Dendritic cell treated with granulocyte-macrophage colony-stimulating factor and Interleukin-4, amounts not matched to agents 40 ng/mL and 50 ng/mL, for 4 days (primary cell): ENCODE data around the gene DHRS4.
"Not testable (repeated sequence)": the region's sequence is repeated elsewhere in the genome, so short reads cannot be mapped to it uniquely, and the experiment has no call there.

Experiments
- H3K27ac Mint-ChIP-seq: one replicate; pipeline ENCODE4 v1.8.0; 2022; ENCODE audit warnings: mild to moderate bottlenecking, mixed read lengths
- H3K27me3 Mint-ChIP-seq: one replicate; pipeline ENCODE4 v1.8.0; 2022; ENCODE audit warnings: mild to moderate bottlenecking, mixed read lengths
- H3K36me3 Mint-ChIP-seq: one replicate; pipeline ENCODE4 v1.8.0; 2022; ENCODE audit warnings: low read depth, mixed read lengths
- H3K4me1 Mint-ChIP-seq: one replicate; pipeline ENCODE4 v1.8.0; 2022; ENCODE audit warnings: low read depth, mixed read lengths
- H3K4me3 Mint-ChIP-seq: one replicate; pipeline ENCODE4 v1.8.0; 2022; ENCODE audit warnings: mild to moderate bottlenecking, moderate library complexity, mixed read lengths
- H3K9me3 Mint-ChIP-seq: one replicate; pipeline ENCODE4 v1.8.0; 2022; ENCODE audit warnings: mixed read lengths
- intact Hi-C: fragments of 100-400 bp; cut with micrococcal nuclease; formaldehyde crosslinking; loops from one replicate; pipeline ENCODE4 v1.15.0; 2022

The DHRS4 gene

DNA sequence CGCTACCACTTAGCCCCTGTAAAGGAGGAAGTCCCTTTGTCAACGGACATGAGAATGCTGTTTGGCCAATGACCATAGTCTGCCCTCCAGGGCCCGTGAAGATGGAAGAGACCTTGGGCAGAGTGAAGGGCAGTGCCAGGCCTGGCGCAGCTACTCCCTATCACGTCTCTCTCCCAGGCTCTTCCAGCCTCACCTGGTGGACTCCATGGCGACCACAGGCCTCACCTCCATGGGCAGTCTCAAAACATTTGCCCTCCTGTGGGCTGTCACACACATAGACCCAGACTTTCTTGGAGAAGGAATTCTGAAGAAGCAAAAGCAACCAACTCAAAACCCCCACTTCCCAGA, 480 bp upstream of the DHRS4 start:
- H3K36me3 Mint-ChIP-seq, result peaks cover 57% of the 10 kb centered on the region
- peaks cover 54% of the 10 kb centered on the region for H3K4me1 Mint-ChIP-seq
- H3K27ac Mint-ChIP-seq, result peak overlapping the region; percentile 86
- H3K9me3 Mint-ChIP-seq, intact Hi-C loops, H3K27me3 Mint-ChIP-seq: not testable (repeated sequence)
- peak overlapping the region; percentile 85 for H3K4me3 Mint-ChIP-seq

DNA sequence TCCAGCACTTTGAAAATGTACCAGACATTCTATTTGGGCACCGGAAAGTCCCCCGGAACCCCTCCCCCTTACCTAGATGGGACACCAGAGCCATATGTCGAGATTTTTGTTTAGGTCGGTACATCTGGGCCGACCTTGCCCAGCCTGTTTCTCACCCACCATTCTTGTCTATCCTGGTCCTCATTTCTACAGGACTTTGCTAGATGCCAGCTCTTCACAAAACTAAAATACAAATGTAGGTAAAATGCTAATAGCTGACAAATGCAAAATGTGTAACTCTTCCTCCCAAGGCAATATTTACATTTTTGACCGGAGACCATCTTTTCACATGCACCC, 677 bp downstream of the DHRS4 start:
- peak overlapping the region; percentile 85 for H3K4me3 Mint-ChIP-seq
- intact Hi-C loops, H3K9me3 Mint-ChIP-seq, H3K27me3 Mint-ChIP-seq: not testable (repeated sequence)
- peaks cover 63% of the 10 kb centered on the region for H3K4me1 Mint-ChIP-seq
- H3K27ac Mint-ChIP-seq, result peak overlapping the region; percentile 86
- peaks cover 66% of the 10 kb centered on the region for H3K36me3 Mint-ChIP-seq

DNA sequence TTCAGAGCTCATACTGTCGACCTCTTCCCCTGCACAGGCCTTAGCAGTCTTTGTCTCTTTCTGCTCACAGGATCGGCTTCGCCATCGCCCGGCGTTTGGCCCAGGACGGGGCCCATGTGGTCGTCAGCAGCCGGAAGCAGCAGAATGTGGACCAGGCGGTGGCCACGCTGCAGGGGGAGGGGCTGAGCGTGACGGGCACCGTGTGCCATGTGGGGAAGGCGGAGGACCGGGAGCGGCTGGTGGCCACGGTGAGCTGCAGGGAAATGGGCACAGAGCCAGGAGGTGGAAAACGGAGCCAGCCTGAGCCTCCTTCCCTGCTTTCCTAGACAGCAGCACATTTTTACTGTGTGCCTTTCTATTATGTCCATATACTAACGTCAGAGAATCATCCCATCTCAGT, 1.4 kb downstream of the DHRS4 start:
- H3K9me3 Mint-ChIP-seq, intact Hi-C loops, H3K4me3 Mint-ChIP-seq, H3K27me3 Mint-ChIP-seq, H3K27ac Mint-ChIP-seq: not testable (repeated sequence)
- Mint-ChIP-seq H3K4me1 (peaks cover 62% of the 10 kb centered on the region), H3K36me3 (peaks cover 72% of the 10 kb centered on the region)

DNA sequence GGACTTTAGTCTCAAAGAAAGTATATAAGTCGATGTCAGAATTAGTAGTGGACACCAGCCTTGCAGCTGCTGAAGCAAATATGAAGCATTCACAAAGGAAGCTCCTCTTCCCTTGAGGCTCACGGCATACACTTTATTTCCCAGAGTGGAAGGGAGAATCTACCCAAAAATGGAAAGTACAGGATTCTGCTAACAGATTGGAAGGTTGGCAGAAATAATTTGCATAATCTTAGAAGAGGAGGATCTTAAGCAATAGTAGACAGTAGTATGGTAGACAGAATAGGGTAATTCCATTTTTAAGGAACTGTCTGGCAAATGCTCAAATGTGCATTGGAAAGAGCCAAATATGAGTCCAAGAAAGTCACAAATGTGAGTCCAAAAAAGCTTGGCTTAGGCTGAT, 2.2 kb downstream of the DHRS4 start:
- H3K9me3 Mint-ChIP-seq, H3K4me3 Mint-ChIP-seq, H3K27me3 Mint-ChIP-seq, H3K27ac Mint-ChIP-seq, intact Hi-C loops: not testable (repeated sequence)
- peaks cover 74% of the 10 kb centered on the region for H3K36me3 Mint-ChIP-seq
- H3K4me1 Mint-ChIP-seq, result peaks cover 57% of the 10 kb centered on the region

DNA sequence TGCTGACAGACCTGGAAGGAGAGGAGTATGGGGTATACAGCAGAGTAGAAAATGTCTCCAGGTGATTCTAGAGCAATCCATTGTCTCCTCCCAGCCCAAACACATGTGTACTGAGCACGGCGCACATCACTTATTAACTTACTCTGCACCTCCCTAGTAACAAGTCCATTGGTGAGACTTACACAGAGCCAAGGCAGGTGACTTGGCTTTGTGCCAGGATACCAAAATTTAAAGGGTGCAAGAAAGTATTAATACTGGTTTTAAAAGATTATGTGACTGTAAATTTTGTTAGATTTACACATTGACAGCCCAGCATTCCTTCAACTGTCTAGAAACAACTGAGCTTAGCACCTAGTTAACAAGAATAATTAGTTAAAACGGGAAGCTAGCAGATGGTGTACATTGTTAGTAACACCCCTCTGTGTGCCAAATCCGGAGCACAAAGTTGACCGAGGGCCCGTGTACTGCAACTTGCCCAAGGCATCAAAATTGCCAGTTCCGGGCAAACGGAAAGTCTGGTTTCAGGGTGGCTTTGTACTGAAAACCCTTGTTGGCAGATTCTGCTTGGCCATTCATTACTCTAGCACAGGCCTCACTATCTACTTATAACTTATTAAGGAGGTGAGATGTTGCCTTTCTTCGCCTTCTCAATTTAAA, 4.5 kb downstream of the DHRS4 start:
- H3K36me3 Mint-ChIP-seq, result peaks cover 67% of the 10 kb centered on the region
- H3K27ac Mint-ChIP-seq, H3K4me3 Mint-ChIP-seq, H3K27me3 Mint-ChIP-seq, intact Hi-C loops, H3K9me3 Mint-ChIP-seq: not testable (repeated sequence)
- H3K4me1 Mint-ChIP-seq, result peaks cover 40% of the 10 kb centered on the region

DNA sequence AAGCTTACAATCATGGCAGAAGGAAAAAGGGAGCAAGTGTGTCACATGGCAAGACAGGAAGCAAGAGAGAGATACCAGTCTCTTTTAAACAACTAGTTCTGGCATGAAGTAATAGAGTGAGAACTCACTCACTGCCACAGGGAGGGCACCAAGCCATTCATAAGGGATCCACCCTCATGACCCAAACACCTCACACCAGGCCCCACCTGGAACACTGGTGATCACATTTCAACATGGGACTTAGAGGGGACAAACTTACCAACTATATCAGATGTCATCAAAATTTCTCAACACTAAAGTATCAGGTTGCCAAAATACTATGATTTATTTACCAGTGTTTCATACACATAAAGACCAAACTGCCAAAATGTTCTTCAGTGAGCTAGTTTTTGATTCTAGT, 7.3 kb downstream of the DHRS4 start:
- H3K36me3 Mint-ChIP-seq, result peaks cover 50% of the 10 kb centered on the region
- intact Hi-C loops, result not testable (repeated sequence)

DNA sequence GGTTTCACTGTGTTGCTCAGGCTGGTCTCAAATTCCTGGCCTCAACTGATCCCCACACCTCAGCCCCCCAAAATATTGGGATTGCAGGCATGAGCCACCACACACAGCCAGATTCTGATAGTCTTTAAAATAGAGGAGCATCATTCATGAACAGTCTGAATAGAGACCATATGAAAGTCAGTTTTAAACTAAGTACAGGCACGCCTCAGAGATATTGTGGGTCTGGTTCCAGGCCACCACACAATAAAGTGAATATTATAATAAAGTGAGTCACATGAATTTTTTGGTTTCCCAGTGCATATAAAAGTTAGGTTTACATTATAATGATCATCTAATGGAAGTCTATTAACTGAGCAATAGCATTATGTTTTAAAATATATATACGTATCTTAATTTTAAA, 8.1 kb downstream of the DHRS4 start:
- peaks cover 42% of the 10 kb centered on the region for H3K36me3 Mint-ChIP-seq
- H3K9me3 Mint-ChIP-seq, H3K27me3 Mint-ChIP-seq, H3K27ac Mint-ChIP-seq, intact Hi-C loops, H3K4me3 Mint-ChIP-seq: not testable (repeated sequence)
- H3K4me1 Mint-ChIP-seq, result peaks cover 24% of the 10 kb centered on the region

More for the DNA sequence above, 7.3 kb downstream of the DHRS4 start:
- H3K4me1 Mint-ChIP-seq, result peaks cover 25% of the 10 kb centered on the region
- not testable (repeated sequence) for H3K9me3 Mint-ChIP-seq, H3K27ac Mint-ChIP-seq, H3K27me3 Mint-ChIP-seq, H3K4me3 Mint-ChIP-seq

DNA sequence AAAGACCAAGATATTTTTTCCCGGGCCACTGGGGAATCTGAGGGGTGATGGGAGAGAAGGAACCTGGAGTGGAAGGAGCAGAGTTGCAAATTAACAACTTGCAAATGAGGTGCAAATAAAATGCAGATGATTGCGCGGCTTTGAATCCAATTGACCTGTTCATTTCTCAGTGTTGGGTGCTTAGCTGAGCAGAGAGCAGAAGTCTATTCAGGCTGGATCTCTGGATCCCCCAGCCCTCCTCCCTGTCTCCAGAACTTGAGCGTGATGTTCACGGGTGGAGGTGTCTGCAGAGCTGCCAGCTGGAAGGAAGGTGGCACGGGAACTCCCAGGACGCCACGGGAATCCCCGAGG, 15.5 kb downstream of the DHRS4 start:
- peak overlapping the region; percentile 45 for H3K27ac Mint-ChIP-seq
- H3K9me3 Mint-ChIP-seq, H3K27me3 Mint-ChIP-seq, H3K4me3 Mint-ChIP-seq, intact Hi-C loops, H3K36me3 Mint-ChIP-seq: not testable (repeated sequence)
- peaks cover 43% of the 10 kb centered on the region for H3K4me1 Mint-ChIP-seq

DNA sequence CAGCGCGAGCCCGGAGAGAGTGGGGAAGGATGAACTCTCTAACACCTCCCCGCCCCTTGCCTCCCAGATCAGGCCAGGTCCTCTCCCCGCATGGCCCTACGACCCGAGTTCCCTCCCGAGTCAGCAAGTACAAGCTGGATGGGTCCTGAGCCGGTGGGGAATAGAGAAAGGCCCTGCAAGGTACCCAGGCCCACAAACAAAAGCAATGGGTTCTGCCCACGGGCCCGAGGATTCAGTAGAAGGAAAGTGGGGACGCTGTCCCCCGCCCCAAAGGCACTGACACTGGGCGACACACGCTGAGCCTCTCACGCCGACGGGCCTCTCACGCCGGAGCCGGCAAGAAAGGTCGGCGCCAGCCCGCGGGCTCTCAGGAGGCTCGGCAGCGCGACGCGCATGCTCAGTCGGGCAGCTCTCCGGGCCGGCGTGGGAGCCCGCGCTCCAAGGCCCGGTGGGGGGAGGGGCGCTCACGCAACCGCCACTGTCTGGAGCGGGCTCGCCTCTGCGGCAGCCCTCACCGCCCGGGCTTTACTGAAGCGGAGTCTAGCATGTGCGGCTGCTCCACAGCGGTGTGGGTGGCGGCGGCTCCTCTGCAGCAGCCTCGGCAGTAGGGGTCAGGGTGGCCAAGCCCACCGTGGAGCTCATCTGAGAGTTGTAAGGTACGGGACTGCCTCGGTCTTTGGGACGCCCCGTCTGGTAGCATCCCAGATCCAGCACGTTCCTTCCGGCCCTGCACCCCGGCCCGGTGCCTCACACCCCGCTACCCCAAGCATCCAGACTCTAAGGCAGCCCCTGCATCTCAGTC, 16.1 kb downstream of the DHRS4 start:
- H3K9me3 Mint-ChIP-seq, intact Hi-C loops: not testable (repeated sequence)
- H3K4me3 Mint-ChIP-seq, result peak overlapping the region; percentile 71

DNA sequence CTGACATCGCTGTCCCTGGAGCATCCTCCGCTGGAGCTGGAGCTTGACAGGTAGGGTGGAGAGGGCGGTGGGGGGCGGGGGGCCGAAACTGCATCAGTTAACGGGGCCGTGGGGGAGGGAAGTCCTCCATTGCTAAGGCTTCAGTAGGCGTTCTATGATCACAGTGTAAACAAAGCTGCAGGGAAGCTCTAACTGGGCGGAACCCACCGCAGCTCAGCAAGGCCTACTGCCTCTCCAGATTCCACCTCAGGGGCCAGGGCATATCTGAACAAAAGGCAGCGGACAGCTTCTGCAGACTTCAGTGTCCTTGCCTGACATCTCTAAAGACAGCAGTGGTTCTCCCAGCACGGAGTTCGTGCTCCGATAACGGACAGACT, 16.7 kb downstream of the DHRS4 start:
- H3K27me3 Mint-ChIP-seq, H3K9me3 Mint-ChIP-seq, intact Hi-C loops, H3K36me3 Mint-ChIP-seq, H3K4me3 Mint-ChIP-seq: not testable (repeated sequence)
- peak overlapping the region; percentile 45 for H3K27ac Mint-ChIP-seq
- H3K4me1 Mint-ChIP-seq, result peaks cover 54% of the 10 kb centered on the region

More for the DNA sequence above, 16.1 kb downstream of the DHRS4 start:
- not testable (repeated sequence) for H3K27me3 Mint-ChIP-seq, H3K36me3 Mint-ChIP-seq
- H3K4me1 Mint-ChIP-seq, result peaks cover 49% of the 10 kb centered on the region
- peak overlapping the region; percentile 45 for H3K27ac Mint-ChIP-seq

DNA sequence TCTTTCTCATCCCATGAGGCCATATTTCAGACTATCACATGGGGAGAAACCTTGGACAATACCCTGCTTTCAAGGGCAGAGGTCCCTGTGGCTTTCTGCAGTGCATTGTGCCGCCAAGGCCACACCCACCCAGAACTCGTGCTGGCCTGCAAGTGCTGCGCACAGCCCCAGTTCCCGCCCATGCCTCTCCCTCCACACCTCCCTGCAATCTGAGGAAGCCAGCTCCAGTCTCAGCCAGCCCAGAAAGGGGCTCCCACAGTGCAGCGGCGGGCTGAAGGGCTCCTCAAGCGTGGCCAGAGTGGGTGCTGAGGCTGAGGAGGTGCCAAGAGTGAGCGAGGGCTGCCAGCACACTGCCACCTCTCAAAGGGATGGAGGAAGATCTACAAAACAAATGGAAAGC, 19.6 kb downstream of the DHRS4 start:
- H3K4me1 Mint-ChIP-seq, result peaks cover 57% of the 10 kb centered on the region
- intact Hi-C loops, H3K9me3 Mint-ChIP-seq, H3K27ac Mint-ChIP-seq, H3K4me3 Mint-ChIP-seq, H3K36me3 Mint-ChIP-seq, H3K27me3 Mint-ChIP-seq: not testable (repeated sequence)

DNA sequence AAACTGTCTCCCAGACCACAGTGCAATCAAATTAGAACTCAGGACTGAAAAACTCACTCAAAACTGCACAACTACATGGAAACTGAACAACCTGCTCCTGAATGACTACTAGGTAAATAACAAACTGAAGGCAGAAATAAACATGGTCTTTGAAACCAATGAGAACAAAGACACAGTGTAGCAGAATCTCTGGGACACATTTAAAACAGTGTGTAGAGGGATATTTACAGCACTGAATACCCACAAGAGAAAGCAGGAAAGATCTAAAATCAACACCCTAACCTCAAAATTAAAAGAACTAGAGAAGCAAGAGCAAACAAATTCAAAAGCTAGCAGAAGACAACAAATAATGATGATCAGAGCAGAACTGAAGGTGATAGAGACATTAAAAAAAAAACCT, 20.5 kb downstream of the DHRS4 start:
- not testable (repeated sequence) for H3K9me3 Mint-ChIP-seq, H3K36me3 Mint-ChIP-seq, H3K27me3 Mint-ChIP-seq, H3K4me3 Mint-ChIP-seq
- H3K27ac Mint-ChIP-seq, result peak overlapping the region; percentile 48
- peaks cover 57% of the 10 kb centered on the region for H3K4me1 Mint-ChIP-seq
- intact Hi-C loops, result loop anchor here (1.0 kb wide), 1 partner anchor 40 kb away; no protein-coding TSS in a partner anchor

DNA sequence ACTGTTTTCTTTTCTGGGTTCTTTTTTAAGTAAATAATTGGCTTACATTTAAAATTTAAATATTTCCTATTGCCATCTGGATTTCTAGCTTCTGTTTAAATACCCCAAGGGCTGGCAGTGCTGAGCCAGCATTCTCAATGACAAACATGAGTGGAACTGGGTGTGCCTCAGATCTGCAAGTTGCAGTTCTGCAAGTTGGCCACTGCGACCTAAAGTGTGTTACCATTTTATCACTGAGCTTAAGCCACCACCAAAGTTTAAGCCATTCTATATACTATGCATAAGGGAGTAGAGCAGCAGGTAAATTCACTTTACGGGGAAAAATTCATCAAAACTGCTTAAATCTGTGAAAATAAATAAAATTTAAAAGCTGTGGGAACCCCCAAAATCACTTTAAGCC, 23.6 kb downstream of the DHRS4 start:
- H3K4me3 Mint-ChIP-seq, H3K9me3 Mint-ChIP-seq, H3K27me3 Mint-ChIP-seq, H3K36me3 Mint-ChIP-seq, intact Hi-C loops: not testable (repeated sequence)
- Mint-ChIP-seq H3K4me1 (peaks cover 59% of the 10 kb centered on the region), H3K27ac (peak overlapping the region; percentile 67)

DNA sequence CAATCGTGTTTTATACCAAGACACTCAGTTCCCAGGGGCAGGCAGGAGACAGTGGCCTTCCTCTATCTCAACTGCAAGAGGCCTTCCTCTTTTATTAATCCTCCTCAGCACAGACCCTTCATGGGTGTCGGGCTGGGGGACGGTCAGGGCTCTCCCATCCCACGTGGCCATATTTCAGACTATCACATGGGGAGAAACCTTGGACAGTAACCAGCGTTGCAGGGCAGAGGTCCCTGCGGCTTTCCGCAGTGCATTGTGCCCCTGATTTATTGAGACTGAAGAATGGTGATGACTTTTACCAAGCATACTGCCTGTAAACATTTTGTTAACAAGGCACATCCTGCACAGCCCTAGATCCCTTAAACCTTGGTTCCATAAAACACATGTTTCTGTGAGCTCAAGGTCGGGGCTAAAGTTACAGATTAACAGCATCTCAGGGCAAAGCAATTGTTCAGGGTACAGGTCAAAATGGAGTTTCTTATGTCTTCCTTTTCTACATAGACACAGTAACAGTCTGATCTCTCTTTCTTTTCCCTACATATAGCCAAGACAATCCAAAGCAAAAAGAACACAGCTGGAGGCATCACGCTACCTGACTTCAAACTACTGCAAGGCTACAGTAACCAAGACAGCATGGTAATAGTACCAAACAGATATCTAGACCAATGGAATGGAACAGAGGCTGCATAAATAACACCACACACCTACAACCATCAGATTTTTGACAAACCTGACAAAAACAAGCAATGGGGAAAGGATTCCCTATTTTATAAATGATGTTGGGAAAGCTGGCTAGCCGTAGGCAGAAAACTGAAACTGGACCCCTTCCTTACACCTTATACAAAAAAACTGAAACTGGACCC, 28.6 kb downstream of the DHRS4 start:
- intact Hi-C loops, H3K9me3 Mint-ChIP-seq, H3K36me3 Mint-ChIP-seq, H3K27me3 Mint-ChIP-seq, H3K4me3 Mint-ChIP-seq: not testable (repeated sequence)
- H3K27ac Mint-ChIP-seq, result peak overlapping the region; percentile 63
- H3K4me1 Mint-ChIP-seq, result peaks cover 60% of the 10 kb centered on the region
